Kidney epithelial cell (primary cell): ENCODE measurements around the gene ZNF445. TPM values are rescaled to one million over a fixed set of nuclear protein-coding genes. Genes with fewer than 3 reads are reported as not detected.
A peak's percentile ranks its signal among the peaks of the same experiment; 100 is the strongest.

Source experiments
- DNase-seq: peaks from one replicate; pipeline ENCODE4 v3.0.0-alpha.2; 2010; ENCODE audit warnings: low read depth
- H3K27me3 ChIP-seq: 2 replicates; pipeline ENCODE4 v1.6.0; 2011; ENCODE audit warnings: low read length; ENCODE audit not compliant: control insufficient read depth, insufficient read depth
- H3K36me3 ChIP-seq: 2 replicates; pipeline ENCODE4 v1.5.1; 2011; ENCODE audit warnings: low read length; ENCODE audit not compliant: control insufficient read depth, insufficient read depth
- H3K4me3 ChIP-seq: 2 replicates; pipeline ENCODE4 v1.5.1; 2011; ENCODE audit warnings: low read depth, mild to moderate bottlenecking, control low read depth, low read length
- CTCF ChIP-seq: IDR thresholded peaks from 2 replicates; pipeline ENCODE4 v1.5.1; 2011; ENCODE audit warnings: mild to moderate bottlenecking, moderate library complexity, low read length, control low read depth, inconsistent platforms; ENCODE audit not compliant: insufficient read depth, poor library complexity, severe bottlenecking
- total RNA-seq: library from RNA; depleted of rRNA; stranded (reverse); fragments of >200 nt; gene quantifications from 2 replicates; pipeline ENCODE4 v1.2.3, GENCODE V29; 2015

ZNF445 gene
- total RNA-seq, 1 donor from 2014 or later, result 6.3 TPM

DNA sequence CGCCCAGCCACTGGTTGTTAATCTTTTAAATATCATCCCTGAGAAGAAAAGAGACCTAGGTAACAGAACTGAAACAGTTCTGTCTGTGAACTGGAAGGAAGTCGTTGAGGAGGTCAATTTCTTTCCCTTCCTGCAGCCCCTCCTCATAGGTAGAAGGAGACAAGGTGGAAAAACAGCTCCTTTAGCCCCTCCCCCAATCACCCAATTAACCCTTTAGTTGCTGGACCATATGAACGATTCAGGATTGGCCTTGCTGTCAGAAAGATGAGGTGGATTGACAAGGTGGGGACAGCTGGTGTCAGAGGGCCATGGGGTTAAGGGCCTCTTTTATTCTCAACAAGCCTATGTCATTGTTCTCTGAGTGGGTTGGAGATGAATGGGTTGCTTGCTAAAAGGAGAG is 36.0 kb upstream of the ZNF445 start:
- no peak for TF ChIP-seq CTCF
- no peak for DNase-seq
- Histone ChIP-seq H3K4me3 (no peak overlapping the region), H3K27me3 (no peaks in the 10 kb centered on the region), H3K36me3 (no peaks in the 10 kb centered on the region)

DNA sequence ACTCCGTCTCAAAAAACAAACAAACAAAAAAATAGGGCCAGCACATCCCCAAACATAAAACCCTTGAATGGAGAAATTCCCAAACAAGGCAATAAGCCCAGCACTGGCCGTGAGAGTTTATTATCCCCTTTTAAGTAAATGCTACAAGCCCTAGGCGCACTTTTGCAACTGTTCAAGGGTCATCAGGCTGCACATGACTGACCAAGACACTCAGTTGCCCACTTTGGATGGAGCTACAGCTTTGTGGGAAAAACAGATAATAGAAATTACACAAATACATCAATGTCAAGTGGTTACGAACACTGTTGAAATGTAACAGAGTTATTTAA is 33.7 kb upstream of the ZNF445 start:
- no peak for TF ChIP-seq CTCF
- no peaks in the 10 kb centered on the region for H3K36me3 ChIP-seq
- no peaks in the 10 kb centered on the region for H3K27me3 ChIP-seq
- peak overlapping the region; percentile 75 for H3K4me3 ChIP-seq
- no peak for DNase-seq

- DNase-seq, result no peak
Measured at GRCh38 chr3:44510000-44510368, 32.5 kb upstream of the ZNF445 start.

DNA sequence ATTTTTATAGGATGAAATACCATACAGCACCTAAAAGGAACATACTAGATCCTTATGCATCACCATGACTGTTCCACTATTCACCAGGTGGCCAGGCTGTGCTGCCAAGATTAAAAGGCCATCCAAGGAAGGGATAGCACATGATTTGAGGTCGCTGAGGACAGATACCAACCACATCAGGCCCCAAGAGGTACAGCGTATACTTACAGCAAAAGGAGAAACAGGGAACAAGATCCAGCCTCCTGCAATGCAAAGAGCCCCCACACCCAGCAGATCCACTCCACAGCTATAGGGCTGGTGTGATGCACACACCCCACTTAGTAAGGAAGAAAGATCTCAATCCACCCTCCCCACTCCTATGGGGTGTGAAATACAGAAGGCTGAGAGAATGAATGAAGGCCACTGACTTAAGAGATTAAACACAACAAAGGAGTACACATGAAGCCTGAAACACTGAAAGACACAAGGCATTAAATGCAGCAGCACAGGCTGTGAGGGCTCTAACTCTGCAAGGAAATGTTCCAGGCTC is 32.0 kb upstream of the ZNF445 start:
- no peaks in the 10 kb centered on the region for H3K36me3 ChIP-seq
- no peak for TF ChIP-seq CTCF
- no peak for DNase-seq

More at GRCh38 chr3:44510000-44510368, 32.5 kb upstream of the ZNF445 start:
- no peaks in the 10 kb centered on the region for H3K36me3 ChIP-seq
- no peaks in the 10 kb centered on the region for H3K27me3 ChIP-seq
- H3K4me3 ChIP-seq, result peak overlapping the region; percentile 75
- TF ChIP-seq CTCF, result no peak

DNA sequence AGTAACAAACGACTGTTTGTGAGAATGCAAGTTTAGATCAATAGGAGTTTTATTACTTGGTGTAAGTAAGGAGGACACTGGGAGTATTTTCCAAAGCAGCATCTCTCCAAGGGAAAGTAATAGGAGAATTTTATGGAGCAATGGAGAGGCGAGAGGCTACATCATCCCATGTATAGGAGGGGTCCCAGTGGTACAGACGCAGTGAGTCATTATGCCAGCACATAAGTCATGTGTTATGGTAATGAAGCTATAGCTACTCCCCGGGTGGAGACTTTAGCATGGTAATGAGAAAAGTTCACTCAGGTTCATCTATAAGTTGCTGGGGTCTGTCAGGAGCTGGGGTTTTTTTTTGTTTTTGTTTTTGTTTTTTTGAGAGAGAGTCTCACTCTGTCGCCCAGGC is 29.5 kb upstream of the ZNF445 start:
- H3K4me3 ChIP-seq, result no peak overlapping the region
- no peak for TF ChIP-seq CTCF
- H3K36me3 ChIP-seq, result no peaks in the 10 kb centered on the region
- H3K27me3 ChIP-seq, result no peaks in the 10 kb centered on the region
- DNase-seq, result no peak

More for the DNA sequence above, 32.0 kb upstream of the ZNF445 start:
- Histone ChIP-seq H3K27me3 (no peaks in the 10 kb centered on the region), H3K4me3 (peak overlapping the region; percentile 75)

DNA sequence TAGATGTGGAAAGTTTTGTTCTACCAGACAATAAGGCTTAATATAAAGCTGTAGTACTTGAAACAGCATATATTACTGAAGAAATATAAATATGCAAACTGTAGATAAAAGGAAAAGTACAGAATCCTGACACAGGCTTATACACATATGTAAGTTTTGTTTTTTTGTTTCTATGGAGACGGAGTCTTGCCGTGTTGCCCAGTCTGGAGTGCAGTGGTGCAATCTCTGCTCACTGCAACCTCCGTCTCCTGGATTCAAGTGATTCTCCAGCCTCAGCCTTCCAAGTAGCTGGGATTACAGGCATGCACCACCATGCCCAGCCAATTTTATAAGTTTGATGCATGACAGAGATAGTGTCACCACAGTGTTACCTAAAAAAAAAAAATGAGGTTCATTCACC is 29.1 kb upstream of the ZNF445 start:
- no peaks in the 10 kb centered on the region for H3K27me3 ChIP-seq
- no peak for DNase-seq
- TF ChIP-seq CTCF, result no peak

More for the DNA sequence above, 29.1 kb upstream of the ZNF445 start:
- no peaks in the 10 kb centered on the region for H3K36me3 ChIP-seq
- no peak overlapping the region for H3K4me3 ChIP-seq
